GM18507 (cell line): ENCODE results near the gene MED9.
"Not testable (repeated sequence)": the region's sequence is repeated elsewhere in the genome, so short reads cannot be mapped to it uniquely, and the experiment has no call there.

ENCODE experiments used
- DNase-seq: peaks from one replicate; pipeline ENCODE4 v3.0.0; 2011; ENCODE audit warnings: low read depth; ENCODE audit not compliant: insufficient read length; ENCODE audit errors: extremely low spot score
- FAIRE-seq: peaks from 2 replicates; lab custom pipeline; 2011; peaks lifted over from hg19 to GRCh38; lab: Jason Lieb, UNC

MED9 gene, protein sequence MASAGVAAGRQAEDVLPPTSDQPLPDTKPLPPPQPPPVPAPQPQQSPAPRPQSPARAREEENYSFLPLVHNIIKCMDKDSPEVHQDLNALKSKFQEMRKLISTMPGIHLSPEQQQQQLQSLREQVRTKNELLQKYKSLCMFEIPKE

DNA sequence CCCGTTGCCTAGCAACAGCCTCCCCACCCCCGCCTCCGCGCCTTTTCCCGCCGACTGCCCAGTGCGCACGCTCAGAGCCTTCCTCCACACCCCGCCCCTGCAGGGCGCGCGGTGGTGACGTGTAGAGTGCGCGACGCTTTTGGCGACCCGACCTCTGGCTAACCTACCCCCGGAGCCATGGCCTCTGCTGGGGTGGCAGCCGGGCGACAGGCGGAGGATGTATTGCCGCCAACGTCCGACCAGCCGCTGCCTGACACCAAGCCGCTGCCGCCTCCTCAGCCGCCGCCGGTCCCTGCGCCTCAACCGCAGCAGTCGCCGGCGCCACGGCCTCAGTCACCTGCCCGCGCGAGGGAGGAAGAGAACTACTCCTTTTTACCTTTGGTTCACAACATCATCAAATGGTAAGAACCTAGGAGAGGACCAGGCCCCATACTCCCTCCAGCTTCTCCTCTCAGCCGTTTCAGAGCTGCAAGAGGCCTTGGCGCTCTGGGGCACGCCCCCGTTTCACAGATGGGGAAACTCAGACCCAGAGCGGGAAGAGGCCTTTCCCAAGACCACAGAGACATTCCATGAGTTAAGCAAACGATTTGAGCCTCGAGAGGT lies at the start of gene MED9:
MED9 (plus strand) TSS at position 136 of the 603 bp plus-strand sequence; CDS start at position 178, 42 bp downstream.
- DNase-seq: peak; percentile 97
- peak; percentile 84 for FAIRE-seq

DNA sequence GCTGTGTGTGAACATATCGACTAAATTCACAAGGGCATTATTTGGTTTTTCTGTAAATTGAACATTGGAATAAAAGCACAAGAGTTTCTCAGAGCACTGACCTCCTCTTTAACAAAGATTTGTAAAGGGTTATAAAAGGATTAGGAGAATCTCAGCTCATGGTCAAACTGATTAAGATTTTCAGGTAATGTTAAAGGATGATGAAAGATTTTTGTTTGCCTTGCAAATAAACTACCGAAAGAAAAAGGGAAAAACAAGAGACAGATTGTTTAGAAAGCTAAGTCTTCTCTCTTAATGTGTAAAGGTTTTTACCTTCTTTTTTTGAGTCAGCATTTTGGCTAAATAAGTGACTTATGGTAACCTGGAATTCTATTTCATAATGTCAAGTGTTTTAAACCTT lies 47.6 kb upstream of the MED9 start:
- DNase-seq (no peak), FAIRE-seq (no peak)

DNA sequence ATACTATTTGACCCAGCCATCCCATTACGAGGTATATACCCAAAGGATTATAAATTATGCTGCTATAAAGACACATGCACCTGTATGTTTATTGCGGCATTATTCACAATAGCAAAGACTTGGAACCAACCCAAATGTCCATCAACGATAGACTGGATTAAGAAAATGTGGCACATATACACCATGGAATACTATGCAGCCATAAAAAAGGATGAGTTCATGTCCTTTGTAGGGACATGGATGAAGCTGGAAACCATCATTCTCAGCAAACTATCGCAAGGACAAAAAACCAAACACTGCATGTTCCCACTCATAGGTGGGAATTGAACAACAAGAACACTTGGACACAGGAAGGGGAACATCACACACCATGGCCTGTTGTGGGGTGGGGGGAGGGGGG lies 45.9 kb upstream of the MED9 start:
- FAIRE-seq, DNase-seq: not testable (repeated sequence)

DNA sequence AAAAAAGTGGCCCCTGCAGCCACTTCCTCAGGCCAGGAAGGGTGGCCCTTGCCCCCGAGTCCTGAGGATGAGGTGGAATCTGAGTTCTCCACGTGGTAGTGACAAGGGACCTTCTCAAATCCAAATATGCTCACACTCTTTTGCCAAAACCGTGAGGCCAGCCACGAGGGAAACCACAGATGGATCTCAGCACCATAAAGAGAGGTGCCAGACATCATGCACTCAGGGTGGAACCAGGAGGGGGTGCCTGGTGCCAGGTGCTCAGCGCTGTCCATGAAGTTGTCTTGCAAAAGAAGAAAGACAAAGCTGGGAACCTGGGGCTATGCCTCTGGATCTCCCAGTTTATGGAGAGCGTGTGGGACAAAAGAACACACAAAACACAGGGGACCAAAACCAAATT lies 45.2 kb upstream of the MED9 start:
- FAIRE-seq (no peak), DNase-seq (no peak)

DNA sequence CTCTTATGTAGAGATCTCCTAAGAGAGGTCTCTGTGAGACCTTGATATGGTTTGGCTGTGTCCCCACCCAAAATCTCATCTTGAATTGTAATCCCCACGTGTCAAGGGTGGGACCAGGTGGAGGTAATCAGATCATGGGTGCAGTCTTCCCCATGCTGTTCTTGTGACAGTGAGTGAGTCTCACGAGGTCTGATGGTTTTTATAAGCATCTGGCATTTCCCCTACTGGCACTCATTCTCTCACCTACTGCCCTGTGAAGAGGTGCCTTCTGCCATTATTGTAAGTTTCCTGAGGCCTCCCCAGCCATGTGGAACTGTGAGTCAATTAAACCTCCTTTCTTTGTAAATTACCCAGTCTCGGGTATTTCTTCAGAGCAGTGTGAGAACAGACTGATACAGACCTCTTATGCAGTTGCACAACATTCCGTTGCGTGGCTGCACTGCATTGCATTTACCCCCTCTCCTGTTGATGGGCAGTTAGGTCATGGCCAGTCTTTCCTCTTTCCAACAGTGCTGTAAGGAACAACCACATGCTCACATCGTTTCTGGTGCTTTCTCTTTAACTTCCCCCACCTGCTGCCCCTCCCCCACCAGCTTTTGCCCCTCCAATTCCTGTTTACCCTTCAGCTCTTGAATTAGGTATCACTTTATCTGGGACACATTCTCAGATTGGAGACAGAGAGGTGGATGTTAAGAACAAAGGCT lies 43.6 kb upstream of the MED9 start:
- no peak for DNase-seq
- FAIRE-seq: no peak

DNA sequence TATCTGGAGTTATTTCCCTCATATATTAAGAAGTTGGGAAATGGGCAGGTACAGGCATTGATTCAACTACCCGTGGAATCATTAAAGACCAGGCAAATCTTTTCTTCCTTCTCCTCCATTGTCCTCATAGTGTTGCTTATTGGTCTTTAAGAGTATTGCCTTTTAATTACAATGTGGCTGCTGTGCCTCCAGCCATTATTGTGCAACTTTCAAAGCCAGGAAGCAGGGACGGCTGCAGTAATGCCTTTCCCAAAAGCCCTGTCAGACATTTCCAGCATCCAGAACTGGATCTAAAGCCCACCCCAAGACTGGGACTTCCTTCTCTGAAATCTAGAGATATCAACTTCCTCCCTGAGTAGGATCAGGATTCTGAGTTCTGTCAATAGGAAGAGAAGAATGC lies 42.3 kb upstream of the MED9 start:
- FAIRE-seq: no peak

DNA sequence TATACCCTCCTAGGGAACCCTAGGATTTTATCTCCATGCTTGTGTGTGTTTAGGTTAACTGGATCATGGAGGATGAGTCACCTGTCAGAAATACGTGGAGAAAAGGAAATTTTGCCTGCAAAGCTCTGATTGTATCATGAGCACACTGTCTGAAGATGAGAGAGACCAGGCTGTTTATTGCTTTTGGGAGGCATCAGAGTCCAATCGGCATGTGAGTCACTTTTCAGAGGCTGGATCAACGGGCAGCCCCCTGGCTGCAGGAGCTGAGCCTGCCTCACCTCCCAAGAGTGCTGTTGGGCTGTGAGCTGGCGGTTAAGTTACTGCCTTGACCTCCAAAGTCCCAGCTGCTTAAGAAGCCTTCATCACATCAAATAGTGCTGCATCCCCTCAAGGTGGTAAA lies 41.5 kb upstream of the MED9 start:
- no peak for FAIRE-seq

More for the DNA sequence above, 42.3 kb upstream of the MED9 start:
- DNase-seq: no peak

DNA sequence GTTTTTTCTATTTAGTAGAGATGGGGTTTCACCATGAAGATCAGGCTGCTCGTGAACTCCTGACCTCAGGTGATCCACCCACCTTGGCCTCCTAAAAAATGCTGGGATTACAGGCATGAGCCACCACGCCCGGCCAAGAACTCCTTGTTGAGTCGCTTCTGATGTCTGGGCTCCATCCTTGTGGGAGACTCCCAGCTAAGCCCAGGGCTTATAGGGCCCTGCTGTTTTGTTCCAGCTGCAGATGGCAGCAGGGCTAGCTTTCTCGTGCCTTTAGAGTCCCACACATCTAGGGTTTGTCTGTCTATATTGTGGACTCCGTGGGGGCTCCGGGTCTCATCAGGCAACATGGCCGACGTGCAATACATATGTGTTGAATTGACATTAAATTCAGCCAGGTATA lies 39.3 kb upstream of the MED9 start:
- DNase-seq: no peak
- FAIRE-seq: no peak

More for the DNA sequence above, 41.5 kb upstream of the MED9 start:
- no peak for DNase-seq

DNA sequence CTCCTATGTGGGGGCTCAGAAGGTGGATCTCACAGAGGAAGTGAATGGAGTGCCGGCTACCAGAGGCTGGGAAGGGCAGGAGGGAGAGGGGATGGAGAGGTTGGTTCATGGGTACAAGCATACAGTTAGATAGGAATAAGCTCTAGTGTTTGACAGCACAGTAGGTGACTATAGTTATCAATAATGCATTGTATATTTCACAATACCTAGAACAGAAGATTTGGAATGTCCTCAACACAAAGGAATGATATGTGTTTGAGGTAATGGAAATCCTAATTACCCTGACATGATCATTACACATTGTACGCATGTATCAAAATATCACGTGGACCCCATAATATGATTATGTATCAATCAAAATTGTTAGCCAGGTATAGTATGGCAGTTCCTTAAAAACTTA lies 38.9 kb upstream of the MED9 start:
- no peak for FAIRE-seq
- DNase-seq: no peak

DNA sequence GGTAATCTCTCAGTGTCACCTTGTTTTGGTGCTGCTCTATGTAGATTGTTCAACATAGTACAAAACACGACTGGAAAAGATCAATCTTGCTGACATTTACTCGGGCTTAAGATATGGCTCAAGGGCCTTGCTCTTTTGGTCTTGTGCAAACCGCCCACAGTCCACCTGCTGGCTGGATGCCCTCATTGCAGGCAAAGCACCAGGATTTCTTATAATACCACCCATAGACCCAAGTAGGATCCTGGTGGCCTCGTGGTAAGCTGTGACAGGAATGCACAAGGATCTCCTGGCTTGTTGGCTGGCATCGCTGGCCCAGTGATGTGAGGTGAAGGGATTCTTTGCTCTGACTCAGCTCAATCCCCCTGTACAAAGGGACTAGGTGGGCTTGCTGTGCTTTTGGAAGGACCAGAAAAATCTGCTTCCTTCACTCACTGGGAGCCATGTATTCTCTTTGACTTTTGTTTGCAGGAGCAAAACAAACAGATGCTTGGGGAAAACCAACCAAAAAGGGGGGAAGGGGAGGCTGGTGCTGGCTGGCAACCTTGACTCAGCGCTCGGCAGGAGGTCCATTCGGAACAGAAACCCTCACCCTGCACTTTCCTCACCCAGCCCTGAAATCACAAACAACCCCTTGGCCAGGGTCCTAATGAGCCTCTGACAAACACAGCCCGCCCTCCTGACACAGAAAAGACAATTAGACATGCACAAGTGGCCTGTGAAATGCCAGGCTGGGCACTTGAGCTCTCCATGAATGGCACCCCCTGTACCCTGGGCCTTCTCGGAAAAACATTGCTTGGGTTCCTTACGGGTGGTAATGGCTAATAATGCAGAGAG lies 36.6 kb upstream of the MED9 start:
- peak; percentile 60 for DNase-seq
- FAIRE-seq: peak; percentile 66

DNA sequence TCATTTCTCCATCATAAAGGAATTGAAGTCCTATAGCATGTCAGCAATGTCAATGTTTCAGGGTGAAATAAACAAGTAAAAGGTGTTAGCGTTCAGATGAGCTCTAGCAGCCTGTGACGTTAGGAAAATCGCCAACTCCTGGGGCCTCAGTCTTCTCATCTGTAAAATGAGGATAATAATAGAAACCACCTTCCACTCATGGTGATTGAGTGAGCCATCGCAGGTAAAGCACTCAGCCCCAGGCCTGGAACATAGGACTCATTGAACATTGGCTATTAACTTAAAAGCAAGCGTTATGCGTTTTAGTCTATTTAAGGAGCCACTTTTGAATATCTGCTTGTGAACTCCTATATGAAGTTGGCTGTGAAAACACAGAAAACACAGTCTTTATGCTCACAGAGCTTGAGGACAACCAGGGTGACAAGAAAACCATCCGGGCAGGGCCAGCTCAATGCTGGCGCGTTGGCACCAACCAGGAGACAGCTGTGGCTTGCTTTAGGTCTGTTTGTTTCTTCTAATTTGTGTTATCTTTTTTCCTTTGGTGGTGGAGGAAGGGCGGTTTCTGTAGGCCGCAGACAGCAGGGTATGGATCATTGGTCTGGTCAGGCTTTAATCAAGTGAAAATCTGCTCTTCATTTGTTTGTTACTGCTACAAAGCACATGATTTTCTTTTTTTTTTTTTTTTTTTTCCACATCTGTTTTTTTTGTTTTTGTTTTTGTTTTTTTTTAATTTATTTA lies 35.7 kb upstream of the MED9 start:
- no peak for FAIRE-seq
- DNase-seq: no peak

DNA sequence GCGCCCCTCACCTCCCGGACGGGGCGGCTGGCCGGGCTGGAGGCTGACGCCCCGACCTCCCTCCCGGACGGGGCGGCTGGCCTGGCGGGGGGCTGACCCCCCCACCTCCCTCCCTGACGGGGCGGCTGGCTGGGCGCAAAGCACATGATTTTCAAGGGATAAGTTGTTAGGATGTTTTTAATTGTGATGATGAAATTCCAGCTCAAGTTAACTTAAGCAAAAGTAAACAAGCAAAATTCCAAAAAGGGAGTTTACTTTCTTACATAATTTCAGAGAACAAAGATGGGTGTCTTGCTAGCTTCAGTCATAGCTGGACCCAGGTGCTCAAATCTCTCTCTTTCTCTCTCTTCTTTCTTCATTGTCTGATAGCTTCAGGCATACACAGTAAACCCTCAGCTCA lies 33.6 kb upstream of the MED9 start:
- FAIRE-seq: no peak

DNA sequence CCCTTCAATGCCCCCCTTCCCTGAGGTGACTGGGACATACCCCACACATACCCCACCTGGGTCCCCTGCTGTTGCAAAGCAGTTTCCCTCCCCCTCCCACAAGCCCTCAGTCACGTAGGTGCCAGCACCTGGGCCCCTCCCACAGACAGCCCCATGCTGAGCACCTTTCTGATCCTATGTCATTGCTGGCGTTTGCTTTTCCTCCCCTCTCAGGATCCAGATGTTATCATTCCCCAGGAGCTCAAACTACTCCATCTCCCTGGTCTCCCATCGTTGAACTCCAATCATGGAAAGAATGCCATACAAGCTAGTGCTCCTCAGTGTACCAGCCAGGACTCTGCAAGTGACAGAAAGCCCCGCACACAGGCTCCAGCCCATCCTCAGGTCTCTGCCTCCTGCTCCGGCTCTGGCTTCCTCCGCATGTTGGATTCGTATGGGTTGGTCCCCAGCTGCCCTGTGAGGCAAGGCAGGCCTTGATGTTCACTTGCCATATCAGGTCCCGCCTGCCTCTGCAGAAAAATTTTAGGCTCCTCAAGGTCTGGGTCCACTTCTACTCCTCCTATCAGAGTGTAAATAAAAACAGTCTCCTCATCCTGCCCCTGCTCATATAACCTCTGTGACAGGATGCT lies 31.4 kb upstream of the MED9 start:
- no peak for DNase-seq
- no peak for FAIRE-seq

More for the DNA sequence above, 33.6 kb upstream of the MED9 start:
- no peak for DNase-seq

DNA sequence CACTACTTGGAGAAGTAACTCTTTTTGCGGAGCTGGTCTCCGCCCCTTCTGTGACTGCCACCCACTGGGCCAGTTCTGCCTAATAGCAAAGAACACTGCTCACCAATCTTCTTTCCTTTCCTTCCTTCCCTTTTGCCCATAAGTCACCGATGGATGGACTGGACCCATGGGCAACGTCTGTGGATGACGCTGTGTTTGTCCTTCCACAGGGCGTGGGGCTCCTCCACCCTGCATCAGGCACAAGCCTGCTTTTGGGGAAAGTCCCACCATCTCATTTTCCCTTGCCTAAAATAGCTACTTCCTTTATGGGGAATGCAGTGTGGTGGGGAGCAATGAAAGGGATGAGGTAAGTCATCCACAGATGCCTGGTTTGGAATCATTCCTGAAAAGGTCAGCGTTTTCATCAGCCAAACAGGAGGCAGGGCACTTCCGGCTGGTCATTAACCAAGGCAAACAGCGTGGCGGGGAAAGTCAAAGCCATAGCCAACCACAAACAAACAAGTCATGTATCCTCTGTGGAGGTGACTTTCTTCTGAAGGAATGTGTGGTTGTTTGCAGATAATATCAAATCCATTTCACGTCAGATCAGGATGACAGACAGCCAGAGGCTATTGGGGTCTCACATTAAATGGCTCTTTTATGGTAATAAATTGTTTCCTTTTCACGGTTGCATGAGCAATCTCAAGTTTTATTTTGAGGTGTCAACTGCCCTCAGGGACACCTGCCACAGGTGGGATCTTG lies 30.7 kb upstream of the MED9 start:
- FAIRE-seq (no peak), DNase-seq (no peak)

DNA sequence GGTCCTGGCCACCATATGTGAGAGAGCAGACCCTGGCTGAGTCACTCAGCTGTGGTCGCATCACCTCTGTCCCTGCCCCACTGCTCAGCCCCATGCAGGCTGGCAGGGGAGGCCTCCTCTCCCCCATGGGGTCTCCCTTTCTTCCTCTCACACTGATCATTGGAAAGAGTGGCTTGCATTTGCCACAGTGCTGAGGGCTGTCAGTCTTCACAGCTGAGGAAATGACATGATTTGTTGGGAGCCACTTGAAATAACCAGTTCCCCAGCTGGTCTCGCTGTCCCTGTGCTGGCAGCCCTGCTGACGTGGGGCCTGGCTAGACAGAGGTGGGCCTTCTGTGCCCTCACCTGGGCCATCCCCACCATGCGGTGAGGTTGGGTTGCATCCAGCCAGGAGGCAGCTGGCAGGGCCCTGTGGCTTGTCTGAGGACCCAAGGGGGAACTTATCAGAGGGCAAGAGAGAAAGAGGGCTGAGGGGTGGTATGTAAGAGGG lies 30.1 kb upstream of the MED9 start:
- DNase-seq: no peak
- FAIRE-seq: no peak

DNA sequence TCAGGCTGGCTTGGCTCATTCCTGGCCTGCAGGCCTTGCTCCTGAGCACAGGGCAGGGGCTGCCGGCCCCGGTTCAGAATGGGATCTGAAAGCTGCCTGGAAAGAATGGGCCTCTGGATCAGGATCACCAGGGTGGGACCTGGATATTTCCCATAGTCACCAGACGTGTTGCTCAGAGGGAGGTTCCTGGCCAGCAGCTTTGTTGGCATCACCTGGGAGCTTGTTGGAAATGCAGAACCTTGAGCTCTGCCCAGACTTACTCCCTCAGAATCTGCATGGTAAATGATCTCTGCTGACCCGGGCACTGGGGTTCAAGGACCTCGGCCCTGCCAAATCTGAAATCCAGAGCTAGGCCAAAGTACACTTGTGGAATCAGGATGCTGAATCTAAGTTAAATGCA lies 29.5 kb upstream of the MED9 start:
- FAIRE-seq: no peak
- no peak for DNase-seq

DNA sequence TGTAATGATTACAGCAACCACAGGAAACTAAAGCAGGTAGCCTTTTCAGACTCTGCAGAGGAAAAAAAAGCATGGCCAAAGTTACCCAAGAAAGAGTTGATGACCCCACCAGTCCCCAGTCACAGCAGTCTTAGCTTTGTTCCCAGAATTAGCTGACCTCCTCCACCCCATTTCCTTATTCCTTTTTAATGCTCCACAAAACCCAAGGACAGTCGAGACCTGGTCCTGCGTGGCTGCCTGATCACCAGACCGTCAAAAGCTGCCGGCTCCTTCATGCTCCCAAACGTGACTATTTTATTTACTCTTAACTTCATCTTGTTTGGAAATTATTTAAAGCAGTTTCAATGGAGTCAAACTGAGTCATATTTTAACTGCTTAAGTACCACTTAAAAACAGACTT lies 28.7 kb upstream of the MED9 start:
- FAIRE-seq (no peak), DNase-seq (no peak)

DNA sequence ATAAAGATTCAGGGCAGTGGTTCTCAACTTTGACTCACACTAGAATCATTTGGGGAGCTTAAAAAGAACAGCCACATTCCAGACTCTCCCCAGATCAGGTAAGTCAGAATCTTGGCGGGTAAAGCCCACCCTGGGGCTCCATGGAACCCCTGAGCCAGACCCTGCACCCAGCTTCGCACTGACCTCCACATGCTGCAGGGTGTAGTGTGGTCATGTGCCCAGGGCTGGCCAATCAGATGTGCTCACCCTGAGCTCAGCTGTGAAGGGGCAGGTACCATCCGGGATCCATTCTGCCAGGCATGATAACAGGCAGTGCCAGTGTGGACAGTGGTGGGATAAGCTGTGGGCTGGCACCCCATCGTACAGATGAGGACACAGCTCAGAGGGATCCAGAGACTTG lies 28.1 kb upstream of the MED9 start:
- FAIRE-seq (no peak), DNase-seq (no peak)
